ENCODE results near the gene PFKFB4. TPM values are rescaled to one million over a fixed set of nuclear protein-coding genes. Genes with fewer than 3 reads are reported as not detected.

The PFKFB4 gene
- total and polyA plus RNA-seq, 2 of the 8 experiments (the other 6 are each of a cell fraction or from before 2014, with no cell fraction given): 10.7 to 20.1 TPM

DNA sequence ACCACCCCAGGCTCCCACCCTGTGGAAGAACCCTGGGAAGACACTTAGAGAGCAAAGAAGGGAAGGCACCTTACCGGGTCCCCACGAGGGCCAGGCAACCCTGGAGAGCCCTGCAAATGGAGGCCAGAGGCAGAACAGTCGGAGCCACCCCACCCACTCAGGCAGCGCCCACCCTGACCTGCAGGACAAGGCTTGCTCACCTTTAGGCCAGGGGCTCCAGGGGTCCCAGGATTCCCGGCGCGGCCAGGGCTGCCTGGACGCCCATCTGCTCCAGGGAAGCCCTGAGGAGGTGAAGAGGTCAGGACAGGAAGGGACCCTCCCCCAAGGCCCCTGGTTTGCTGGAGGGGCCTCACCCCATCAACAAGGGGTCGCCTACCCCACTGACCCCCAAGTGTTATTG, 28.2 kb upstream of the PFKFB4 start (continued):
- TF ChIP-seq, protein P1, sequence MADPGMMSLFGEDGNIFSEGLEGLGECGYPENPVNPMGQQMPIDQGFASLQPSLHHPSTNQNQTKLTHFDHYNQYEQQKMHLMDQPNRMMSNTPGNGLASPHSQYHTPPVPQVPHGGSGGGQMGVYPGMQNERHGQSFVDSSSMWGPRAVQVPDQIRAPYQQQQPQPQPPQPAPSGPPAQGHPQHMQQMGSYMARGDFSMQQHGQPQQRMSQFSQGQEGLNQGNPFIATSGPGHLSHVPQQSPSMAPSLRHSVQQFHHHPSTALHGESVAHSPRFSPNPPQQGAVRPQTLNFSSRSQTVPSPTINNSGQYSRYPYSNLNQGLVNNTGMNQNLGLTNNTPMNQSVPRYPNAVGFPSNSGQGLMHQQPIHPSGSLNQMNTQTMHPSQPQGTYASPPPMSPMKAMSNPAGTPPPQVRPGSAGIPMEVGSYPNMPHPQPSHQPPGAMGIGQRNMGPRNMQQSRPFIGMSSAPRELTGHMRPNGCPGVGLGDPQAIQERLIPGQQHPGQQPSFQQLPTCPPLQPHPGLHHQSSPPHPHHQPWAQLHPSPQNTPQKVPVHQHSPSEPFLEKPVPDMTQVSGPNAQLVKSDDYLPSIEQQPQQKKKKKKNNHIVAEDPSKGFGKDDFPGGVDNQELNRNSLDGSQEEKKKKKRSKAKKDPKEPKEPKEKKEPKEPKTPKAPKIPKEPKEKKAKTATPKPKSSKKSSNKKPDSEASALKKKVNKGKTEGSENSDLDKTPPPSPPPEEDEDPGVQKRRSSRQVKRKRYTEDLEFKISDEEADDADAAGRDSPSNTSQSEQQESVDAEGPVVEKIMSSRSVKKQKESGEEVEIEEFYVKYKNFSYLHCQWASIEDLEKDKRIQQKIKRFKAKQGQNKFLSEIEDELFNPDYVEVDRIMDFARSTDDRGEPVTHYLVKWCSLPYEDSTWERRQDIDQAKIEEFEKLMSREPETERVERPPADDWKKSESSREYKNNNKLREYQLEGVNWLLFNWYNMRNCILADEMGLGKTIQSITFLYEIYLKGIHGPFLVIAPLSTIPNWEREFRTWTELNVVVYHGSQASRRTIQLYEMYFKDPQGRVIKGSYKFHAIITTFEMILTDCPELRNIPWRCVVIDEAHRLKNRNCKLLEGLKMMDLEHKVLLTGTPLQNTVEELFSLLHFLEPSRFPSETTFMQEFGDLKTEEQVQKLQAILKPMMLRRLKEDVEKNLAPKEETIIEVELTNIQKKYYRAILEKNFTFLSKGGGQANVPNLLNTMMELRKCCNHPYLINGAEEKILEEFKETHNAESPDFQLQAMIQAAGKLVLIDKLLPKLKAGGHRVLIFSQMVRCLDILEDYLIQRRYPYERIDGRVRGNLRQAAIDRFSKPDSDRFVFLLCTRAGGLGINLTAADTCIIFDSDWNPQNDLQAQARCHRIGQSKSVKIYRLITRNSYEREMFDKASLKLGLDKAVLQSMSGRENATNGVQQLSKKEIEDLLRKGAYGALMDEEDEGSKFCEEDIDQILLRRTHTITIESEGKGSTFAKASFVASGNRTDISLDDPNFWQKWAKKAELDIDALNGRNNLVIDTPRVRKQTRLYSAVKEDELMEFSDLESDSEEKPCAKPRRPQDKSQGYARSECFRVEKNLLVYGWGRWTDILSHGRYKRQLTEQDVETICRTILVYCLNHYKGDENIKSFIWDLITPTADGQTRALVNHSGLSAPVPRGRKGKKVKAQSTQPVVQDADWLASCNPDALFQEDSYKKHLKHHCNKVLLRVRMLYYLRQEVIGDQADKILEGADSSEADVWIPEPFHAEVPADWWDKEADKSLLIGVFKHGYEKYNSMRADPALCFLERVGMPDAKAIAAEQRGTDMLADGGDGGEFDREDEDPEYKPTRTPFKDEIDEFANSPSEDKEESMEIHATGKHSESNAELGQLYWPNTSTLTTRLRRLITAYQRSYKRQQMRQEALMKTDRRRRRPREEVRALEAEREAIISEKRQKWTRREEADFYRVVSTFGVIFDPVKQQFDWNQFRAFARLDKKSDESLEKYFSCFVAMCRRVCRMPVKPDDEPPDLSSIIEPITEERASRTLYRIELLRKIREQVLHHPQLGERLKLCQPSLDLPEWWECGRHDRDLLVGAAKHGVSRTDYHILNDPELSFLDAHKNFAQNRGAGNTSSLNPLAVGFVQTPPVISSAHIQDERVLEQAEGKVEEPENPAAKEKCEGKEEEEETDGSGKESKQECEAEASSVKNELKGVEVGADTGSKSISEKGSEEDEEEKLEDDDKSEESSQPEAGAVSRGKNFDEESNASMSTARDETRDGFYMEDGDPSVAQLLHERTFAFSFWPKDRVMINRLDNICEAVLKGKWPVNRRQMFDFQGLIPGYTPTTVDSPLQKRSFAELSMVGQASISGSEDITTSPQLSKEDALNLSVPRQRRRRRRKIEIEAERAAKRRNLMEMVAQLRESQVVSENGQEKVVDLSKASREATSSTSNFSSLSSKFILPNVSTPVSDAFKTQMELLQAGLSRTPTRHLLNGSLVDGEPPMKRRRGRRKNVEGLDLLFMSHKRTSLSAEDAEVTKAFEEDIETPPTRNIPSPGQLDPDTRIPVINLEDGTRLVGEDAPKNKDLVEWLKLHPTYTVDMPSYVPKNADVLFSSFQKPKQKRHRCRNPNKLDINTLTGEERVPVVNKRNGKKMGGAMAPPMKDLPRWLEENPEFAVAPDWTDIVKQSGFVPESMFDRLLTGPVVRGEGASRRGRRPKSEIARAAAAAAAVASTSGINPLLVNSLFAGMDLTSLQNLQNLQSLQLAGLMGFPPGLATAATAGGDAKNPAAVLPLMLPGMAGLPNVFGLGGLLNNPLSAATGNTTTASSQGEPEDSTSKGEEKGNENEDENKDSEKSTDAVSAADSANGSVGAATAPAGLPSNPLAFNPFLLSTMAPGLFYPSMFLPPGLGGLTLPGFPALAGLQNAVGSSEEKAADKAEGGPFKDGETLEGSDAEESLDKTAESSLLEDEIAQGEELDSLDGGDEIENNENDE (IDR thresholded peaks at IDR 0.05; ENCODE audit: insufficient replicate concordance, low read length): no peak
- no peak for TF ChIP-seq KDM4A (IDR thresholded peaks at IDR 0.05; ENCODE audit: low read depth, low read length, severe bottlenecking)
- TF ChIP-seq TBP (IDR thresholded peaks at IDR 0.05; ENCODE audit: low read depth, low read length): no peak

All from H1 (cell line).